Measurements from ENCODE around the gene FAM168A.

DNA sequence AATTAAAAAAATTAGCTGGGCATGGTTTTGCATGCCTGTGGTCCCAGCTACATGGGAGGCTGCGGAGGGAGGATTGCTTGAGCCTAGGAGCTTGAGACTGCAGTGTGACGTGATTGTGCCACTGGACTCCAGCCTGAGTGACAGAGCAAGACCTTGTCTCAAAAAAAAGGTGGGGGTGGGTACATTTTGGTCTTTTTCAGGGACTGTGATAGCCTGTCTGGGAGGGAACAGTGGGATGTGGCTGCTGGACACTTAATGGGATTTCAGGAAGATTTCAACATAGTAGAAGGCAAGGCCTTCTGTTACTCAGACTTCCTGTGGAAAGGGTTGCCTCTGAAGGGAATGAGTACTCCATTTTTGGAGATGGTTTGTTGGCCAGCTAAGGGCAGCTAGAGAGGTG, 181.1 kb downstream of the FAM168A start:
- TF ChIP-seq, protein P1, sequence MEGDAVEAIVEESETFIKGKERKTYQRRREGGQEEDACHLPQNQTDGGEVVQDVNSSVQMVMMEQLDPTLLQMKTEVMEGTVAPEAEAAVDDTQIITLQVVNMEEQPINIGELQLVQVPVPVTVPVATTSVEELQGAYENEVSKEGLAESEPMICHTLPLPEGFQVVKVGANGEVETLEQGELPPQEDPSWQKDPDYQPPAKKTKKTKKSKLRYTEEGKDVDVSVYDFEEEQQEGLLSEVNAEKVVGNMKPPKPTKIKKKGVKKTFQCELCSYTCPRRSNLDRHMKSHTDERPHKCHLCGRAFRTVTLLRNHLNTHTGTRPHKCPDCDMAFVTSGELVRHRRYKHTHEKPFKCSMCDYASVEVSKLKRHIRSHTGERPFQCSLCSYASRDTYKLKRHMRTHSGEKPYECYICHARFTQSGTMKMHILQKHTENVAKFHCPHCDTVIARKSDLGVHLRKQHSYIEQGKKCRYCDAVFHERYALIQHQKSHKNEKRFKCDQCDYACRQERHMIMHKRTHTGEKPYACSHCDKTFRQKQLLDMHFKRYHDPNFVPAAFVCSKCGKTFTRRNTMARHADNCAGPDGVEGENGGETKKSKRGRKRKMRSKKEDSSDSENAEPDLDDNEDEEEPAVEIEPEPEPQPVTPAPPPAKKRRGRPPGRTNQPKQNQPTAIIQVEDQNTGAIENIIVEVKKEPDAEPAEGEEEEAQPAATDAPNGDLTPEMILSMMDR (IDR thresholded peaks at IDR 0.05; ENCODE audit: poor library complexity), result no peak
- no peak for TF ChIP-seq EZH2 (IDR thresholded peaks at IDR 0.05; ENCODE audit: borderline replicate concordance)
